Activated T-helper 1 cell treated with Interleukin-2 at 50 U/mL for 16 hours (primary cell): ENCODE results near the gene AGRP.
"Not testable (repeated sequence)": the region's sequence is repeated elsewhere in the genome, so short reads cannot be mapped to it uniquely, and the experiment has no call there.

Experiments used
- DNase-seq: peaks from one replicate; pipeline ENCODE4 v3.0.0-alpha.2; 2020; ENCODE audit warnings: low read depth

The AGRP gene

GRCh38 chr16:67504031-67505021 lies 21.0 kb upstream of the AGRP start:
- peak; percentile 32 for DNase-seq

- DNase-seq: no peak
These were observed 15.8 kb upstream of the AGRP start for GRCh38 chr16:67499106-67499505.

- DNase-seq: no peak
These were observed 7.2 kb upstream of the AGRP start for GRCh38 chr16:67490335-67491096.

GRCh38 chr16:67489401-67490083 lies 6.2 kb upstream of the AGRP start:
- DNase-seq: no peak

GRCh38 chr16:67487561-67487960 lies 4.2 kb upstream of the AGRP start:
- DNase-seq: not testable (repeated sequence)

GRCh38 chr16:67486805-67487204 lies 3.5 kb upstream of the AGRP start:
- DNase-seq: no peak

GRCh38 chr16:67483731-67484525 lies 581 bp upstream of the AGRP start:
- no peak for DNase-seq

GRCh38 chr16:67482233-67482924 lies 968 bp downstream of the AGRP start:
- no peak for DNase-seq

- DNase-seq: no peak
These were observed 1.6 kb downstream of the AGRP start for GRCh38 chr16:67481561-67482232.

- peak; percentile 99 for DNase-seq
These were observed 2.4 kb downstream of the AGRP start, which contains the start of gene ATP6V0D1 for GRCh38 chr16:67480833-67481560. Gene ATP6V0D1 (minus strand): TSS chr16:67481157. CDS start chr16:67481086, 71 bp downstream.

GRCh38 chr16:67477960-67478554 lies 5.3 kb downstream of the AGRP start:
- DNase-seq: no peak

GRCh38 chr16:67474551-67475455 lies 8.5 kb downstream of the AGRP start:
- DNase-seq: no peak

GRCh38 chr16:67471758-67472384 lies 11.5 kb downstream of the AGRP start:
- no peak for DNase-seq

- DNase-seq: no peak
These were observed 13.0 kb downstream of the AGRP start for GRCh38 chr16:67470359-67470758.

- no peak for DNase-seq
These were observed 14.6 kb downstream of the AGRP start for GRCh38 chr16:67468731-67469130.

GRCh38 chr16:67466581-67466980 lies 16.8 kb downstream of the AGRP start:
- DNase-seq: no peak

GRCh38 chr16:67464565-67464964 lies 18.8 kb downstream of the AGRP start:
- DNase-seq: no peak

- no peak for DNase-seq
These were observed 19.7 kb downstream of the AGRP start for GRCh38 chr16:67463691-67464090.
